Sigmoid colon (tissue), 7 donors: ENCODE data around the gene KAZN. TPM values are rescaled to one million over a fixed set of nuclear protein-coding genes. Genes with fewer than 3 reads are reported as not detected.

Experiments
- DNase-seq: peaks from one replicate; pipeline ENCODE4 v3.0.0-alpha.2; 2019
- H3K27ac ChIP-seq, 4 donors: fragments of 200-600 bp; sonication (generic); one replicate each; pipeline ENCODE4 v1.5.1; 2016 to 2019; ENCODE audit warnings: mild to moderate bottlenecking in 1 of 4
- H3K27me3 ChIP-seq, 3 donors: fragments of 200-600 bp; sonication (generic); one replicate each; pipeline ENCODE4 v1.5.1; 2019; ENCODE audit warnings: mild to moderate bottlenecking in 1 of 3
- H3K36me3 ChIP-seq, 4 donors: fragments of 200-600 bp; sonication (generic); one replicate each; pipeline ENCODE4 v1.5.1; 2016 to 2019
- H3K4me1 ChIP-seq, 4 donors: fragments of 200-600 bp; sonication (generic); one replicate each; pipeline ENCODE4 v1.5.1; 2017 to 2019
- H3K4me3 ChIP-seq, 4 donors: fragments of 200-600 bp; sonication (generic); one replicate each; pipeline ENCODE4 v1.5.1; 2017 to 2019; ENCODE audit warnings: mild to moderate bottlenecking in 2 of 4, moderate library complexity in 1 of 4
- H3K9me3 ChIP-seq, 4 donors: fragments of 200-600 bp in 3 of 4; sonication (generic) in 3 of 4; one replicate each; pipeline versions ENCODE4 v1.5.1 to v1.6.1; 2013 to 2019
- CTCF ChIP-seq, 4 experiments: fragments of 450-650 bp in 3 of 4; fragments of 200-600 bp in 1 of 4; IDR thresholded peaks; one replicate each; pipeline ENCODE4 v1.5.1; 2016 to 2019; ENCODE audit warnings: antibody characterized with exemption in 4 of 4, mild to moderate bottlenecking in 3 of 4, moderate library complexity in 2 of 4
- EP300 ChIP-seq, 4 donors: sonication (generic); formaldehyde crosslinking; IDR thresholded peaks; one replicate each; pipeline ENCODE4 v1.6.1; 2017; ENCODE audit warnings: antibody characterized with exemption in 4 of 4
- POLR2A ChIP-seq, 2 donors: fragments of 450-650 bp; IDR thresholded peaks; one replicate each; pipeline ENCODE4 v1.6.1; 2016; ENCODE audit warnings: antibody characterized with exemption in 2 of 2, mild to moderate bottlenecking in 2 of 2, moderate library complexity in 2 of 2
- POLR2AphosphoS5 ChIP-seq, 4 donors: sonication (generic); formaldehyde crosslinking; IDR thresholded peaks; one replicate each; pipeline ENCODE4 v1.6.1; 2017; ENCODE audit warnings: antibody characterized with exemption in 4 of 4
- WGBS, 2 donors: extraction: QIAGEN DNeasy Blood & Tissue Kit; methylation state at CpG; one replicate each; pipeline ENCODE4 v1.1.7; 2013; 5-methylcytosine and 5-hydroxymethylcytosine counted together
- intact Hi-C: fragments of 100-400 bp; cut with DNase I; formaldehyde crosslinking; loops from one replicate; pipeline ENCODE4 v1.15.1; 2023
- polyA plus RNA-seq, 3 donors: library from polyadenylated mRNA; stranded (reverse); fragments of 200-250 nt; gene quantifications; one replicate each; pipeline ENCODE4 v1.2.3, GENCODE V29; 2013
- total RNA-seq, 4 donors: library from RNA; depleted of rRNA; stranded (reverse); fragments of >200 nt; gene quantifications; one replicate each; pipeline ENCODE4 v1.1.0, GENCODE V29; 2016
- donor health status: healthy with polysubstance abuse.
- donor health status: Bipolar disorder and iron deficiency.
- donor health status: healthy.

The KAZN gene
- total and polyA plus RNA-seq, 7 donors: 2.5 to 11.4 (median 5.6) TPM

GRCh38 chr1:14742181-14742980 is 143.9 kb downstream of the KAZN start:
- peaks cover 0 to 13% (median 0%) of the 10 kb centered on the region in 3 donors for H3K27me3 ChIP-seq
- H3K27ac ChIP-seq: peak overlapping the region in 1 of 4 donors; percentile 9
- H3K4me1 ChIP-seq: peaks cover 0 to 5% (median 0%) of the 10 kb centered on the region in 4 donors
- 73 to 74% methylated on average over 9 of the region's 9 CpGs for WGBS, 2 donors
- no peak for DNase-seq
- no peak overlapping the region for H3K4me3 ChIP-seq
- intact Hi-C loops: no loop called here
- H3K36me3 ChIP-seq: no peaks in the 10 kb centered on the region
- TF ChIP-seq CTCF (IDR thresholded peaks at IDR 0.05) (no peak), POLR2AphosphoS5 (IDR thresholded peaks at IDR 0.05) (peak in 2 of 4 donors; percentile 25 to 32)
- no peaks in the 10 kb centered on the region for H3K9me3 ChIP-seq

- intact Hi-C loops: no loop called here
- 90 to 92% methylated on average over 6 of the region's 6 CpGs for WGBS, 2 donors
- Histone ChIP-seq H3K36me3 (no peaks in the 10 kb centered on the region), H3K27ac (no peak overlapping the region), H3K4me3 (no peak overlapping the region), H3K4me1 (peaks cover 0 to 5% (median 0%) of the 10 kb centered on the region in 4 donors), H3K9me3 (no peaks in the 10 kb centered on the region), H3K27me3 (peaks cover 0 to 10% (median 0%) of the 10 kb centered on the region in 3 donors)
- no peak for DNase-seq
- TF ChIP-seq CTCF (IDR thresholded peaks at IDR 0.05): no peak
These were observed 144.9 kb downstream of the KAZN start for GRCh38 chr1:14743368-14743767.

GRCh38 chr1:14745001-14745720 is 146.7 kb downstream of the KAZN start:
- H3K27me3 ChIP-seq: no peaks in the 10 kb centered on the region
- no peak for TF ChIP-seq POLR2A (IDR thresholded peaks at IDR 0.05)
- no peak for TF ChIP-seq EP300 (IDR thresholded peaks at IDR 0.05)
- TF ChIP-seq POLR2AphosphoS5 (IDR thresholded peaks at IDR 0.05): no peak
- WGBS, 2 donors: 87 to 88% methylated on average over 9 of the region's 9 CpGs
- no peaks in the 10 kb centered on the region for H3K36me3 ChIP-seq
- H3K4me1 ChIP-seq: peaks cover 0 to 5% (median 0%) of the 10 kb centered on the region in 4 donors
- H3K4me3 ChIP-seq: no peak overlapping the region
- intact Hi-C loops: no loop called here
- H3K9me3 ChIP-seq: no peaks in the 10 kb centered on the region
- no peak for DNase-seq
- H3K27ac ChIP-seq: no peak overlapping the region

- peaks cover 0 to 5% (median 0%) of the 10 kb centered on the region in 4 donors for H3K4me1 ChIP-seq
- TF ChIP-seq EP300 (IDR thresholded peaks at IDR 0.05): no peak
- no peak for TF ChIP-seq CTCF (IDR thresholded peaks at IDR 0.05)
- TF ChIP-seq POLR2A (IDR thresholded peaks at IDR 0.05): no peak
- no peak for TF ChIP-seq POLR2AphosphoS5 (IDR thresholded peaks at IDR 0.05)
- no peak for DNase-seq
- H3K27me3 ChIP-seq: no peaks in the 10 kb centered on the region
- no peak overlapping the region for H3K4me3 ChIP-seq
- H3K27ac ChIP-seq: no peak overlapping the region
- H3K36me3 ChIP-seq: no peaks in the 10 kb centered on the region
- 77 to 83% methylated on average over 6 of the region's 6 CpGs for WGBS, 2 donors
- no peaks in the 10 kb centered on the region for H3K9me3 ChIP-seq
- intact Hi-C loops: no loop called here
These were observed 147.3 kb downstream of the KAZN start for GRCh38 chr1:14745789-14746188.

GRCh38 chr1:14746393-14746792 is 147.9 kb downstream of the KAZN start:
- Histone ChIP-seq H3K36me3 (no peaks in the 10 kb centered on the region), H3K9me3 (no peaks in the 10 kb centered on the region), H3K27ac (no peak overlapping the region), H3K27me3 (no peaks in the 10 kb centered on the region), H3K4me3 (no peak overlapping the region), H3K4me1 (peaks cover 0 to 5% (median 0%) of the 10 kb centered on the region in 4 donors)
- WGBS, 2 donors: 80 to 87% methylated on average over 4 of the region's 4 CpGs
- no peak for TF ChIP-seq POLR2A (IDR thresholded peaks at IDR 0.05)
- no peak for TF ChIP-seq EP300 (IDR thresholded peaks at IDR 0.05)
- TF ChIP-seq POLR2AphosphoS5 (IDR thresholded peaks at IDR 0.05): no peak
- no peak for TF ChIP-seq CTCF (IDR thresholded peaks at IDR 0.05)
- no peak for DNase-seq
- intact Hi-C loops: no loop called here
